ENCODE results near the gene ROM1. TPM values are rescaled to one million over a fixed set of nuclear protein-coding genes. Genes with fewer than 3 reads are reported as not detected.

ROM1 gene
- total RNA-seq, 1 experiment from 2014 or later, result 5.8 TPM

DNA sequence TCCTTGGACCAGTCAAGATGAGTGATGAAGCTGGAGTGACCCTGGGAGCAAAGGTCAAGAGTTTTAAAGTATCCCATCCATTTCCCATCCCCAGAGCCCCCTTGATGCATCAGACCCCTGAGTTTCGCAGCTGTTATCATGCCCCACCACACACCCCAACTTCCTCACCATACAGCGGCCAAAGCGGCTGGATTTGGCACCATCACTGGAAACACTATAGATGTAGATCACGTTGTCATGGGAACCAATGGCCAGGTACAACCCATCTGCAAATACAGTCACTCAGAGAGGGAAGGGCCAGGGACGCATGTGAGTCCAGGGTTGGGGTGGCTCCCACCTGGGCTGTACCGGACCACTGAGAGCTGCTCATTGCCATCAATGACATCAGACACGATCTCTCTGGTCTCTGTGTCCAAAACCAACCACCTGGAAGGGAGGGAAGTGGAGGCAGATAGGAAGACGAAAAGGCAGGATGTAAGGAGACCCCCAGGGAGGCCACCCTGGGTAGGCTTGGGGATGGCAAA lies 9.2 kb upstream of the ROM1 start:
- BruUV-seq (replicated peaks), result no TSS peak
- H3K27me3 ChIP-seq (ENCODE audit: low read length), result no peaks in the 10 kb centered on the region
- peaks cover 21% of the 10 kb centered on the region for H3K4me1 ChIP-seq (ENCODE audit: insufficient read depth, low read length)
- no peak overlapping the region for H3K4me2 ChIP-seq (ENCODE audit: low read length)
- no peaks in the 10 kb centered on the region for H4K20me1 ChIP-seq (ENCODE audit: low read length)
- no peaks in the 10 kb centered on the region for H3F3A ChIP-seq (ENCODE audit: low read length, unreplicated experiment)
- CTCF ChIA-PET, result no interaction called here
- H2AFZ ChIP-seq (ENCODE audit: low read length), result no peak overlapping the region
- TF ChIP-seq, protein P1, sequence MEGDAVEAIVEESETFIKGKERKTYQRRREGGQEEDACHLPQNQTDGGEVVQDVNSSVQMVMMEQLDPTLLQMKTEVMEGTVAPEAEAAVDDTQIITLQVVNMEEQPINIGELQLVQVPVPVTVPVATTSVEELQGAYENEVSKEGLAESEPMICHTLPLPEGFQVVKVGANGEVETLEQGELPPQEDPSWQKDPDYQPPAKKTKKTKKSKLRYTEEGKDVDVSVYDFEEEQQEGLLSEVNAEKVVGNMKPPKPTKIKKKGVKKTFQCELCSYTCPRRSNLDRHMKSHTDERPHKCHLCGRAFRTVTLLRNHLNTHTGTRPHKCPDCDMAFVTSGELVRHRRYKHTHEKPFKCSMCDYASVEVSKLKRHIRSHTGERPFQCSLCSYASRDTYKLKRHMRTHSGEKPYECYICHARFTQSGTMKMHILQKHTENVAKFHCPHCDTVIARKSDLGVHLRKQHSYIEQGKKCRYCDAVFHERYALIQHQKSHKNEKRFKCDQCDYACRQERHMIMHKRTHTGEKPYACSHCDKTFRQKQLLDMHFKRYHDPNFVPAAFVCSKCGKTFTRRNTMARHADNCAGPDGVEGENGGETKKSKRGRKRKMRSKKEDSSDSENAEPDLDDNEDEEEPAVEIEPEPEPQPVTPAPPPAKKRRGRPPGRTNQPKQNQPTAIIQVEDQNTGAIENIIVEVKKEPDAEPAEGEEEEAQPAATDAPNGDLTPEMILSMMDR (conservative IDR thresholded peaks at IDR 0.05; ENCODE audit: low read depth, low read length), result no peak
- no peak for TF ChIP-seq EZH2phosphoT487 (IDR thresholded peaks at IDR 0.05; ENCODE audit: borderline replicate concordance, low read length)
- TF ChIP-seq EZH2 (IDR thresholded peaks at IDR 0.05; ENCODE audit: low read length, unreplicated experiment), result no peak
- no peak overlapping the region for H3K27ac ChIP-seq (ENCODE audit: low read length)
- no peak overlapping the region for H3K4me3 ChIP-seq (ENCODE audit: low read length)
- DNase-seq, result no peak
- H3K9me3 ChIP-seq (ENCODE audit: low read length), result no peaks in the 10 kb centered on the region
- ATAC-seq, result no peak
- POLR2A ChIA-PET (ENCODE audit: unreplicated experiment), result no interaction called here
- peaks cover 6% of the 10 kb centered on the region; the same call in 1 of the 2 replicates for H3K36me3 ChIP-seq (ENCODE audit: low read depth, low read length)
- intact Hi-C loops (cut with micrococcal nuclease), result loop anchor here (5.0 kb wide), 1 partner anchor 68 kb away; the partner anchor contains the start of genes LBHD1 and UQCC3
- H3K79me2 ChIP-seq (ENCODE audit: low read length), result peaks cover 28% of the 10 kb centered on the region
- H3K9ac ChIP-seq (ENCODE audit: low read length), result no peak overlapping the region
- H3K9me2 ChIP-seq (replicated peaks; ENCODE audit: low read length), result no peaks in the 10 kb centered on the region

DNA sequence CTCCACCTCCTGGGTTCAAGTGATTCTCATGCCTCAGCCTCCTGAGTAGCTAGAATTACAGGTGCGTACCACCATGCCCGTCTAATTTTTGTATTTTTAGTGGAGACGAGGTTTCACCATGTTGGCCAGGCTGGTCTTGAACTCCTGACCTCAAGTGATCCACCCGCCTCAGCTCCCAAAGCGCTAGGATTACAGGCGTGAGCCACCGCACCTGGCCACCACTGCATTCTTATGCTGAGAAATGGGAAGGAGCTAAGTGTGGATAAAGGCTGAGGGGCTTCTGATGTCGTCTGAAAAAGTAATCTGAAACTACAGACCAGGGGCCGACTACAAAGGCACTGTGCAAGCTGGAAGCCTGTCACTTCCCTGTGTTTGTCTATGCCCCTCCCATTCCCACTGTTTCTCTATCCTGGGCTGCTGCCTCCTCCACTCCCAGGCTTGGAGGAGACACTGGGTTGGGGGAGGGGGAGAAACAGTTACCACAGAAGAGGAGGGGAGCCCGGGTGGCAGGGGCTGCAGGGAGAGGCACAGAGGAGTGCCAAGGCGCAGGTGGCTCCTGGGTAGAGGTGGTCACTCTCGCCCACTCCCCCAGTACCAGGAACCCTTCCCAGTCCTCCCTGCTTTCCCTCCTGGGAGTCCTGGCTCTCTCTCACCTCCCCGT lies 8.5 kb upstream of the ROM1 start:
- Histone ChIP-seq H3K9me2 (replicated peaks; ENCODE audit: low read length) (no peaks in the 10 kb centered on the region), H3K27ac (ENCODE audit: low read length) (no peak overlapping the region), H3K4me3 (ENCODE audit: low read length) (no peak overlapping the region), H3K4me2 (ENCODE audit: low read length) (no peak overlapping the region), H3F3A (ENCODE audit: low read length, unreplicated experiment) (no peaks in the 10 kb centered on the region), H4K20me1 (ENCODE audit: low read length) (no peaks in the 10 kb centered on the region), H2AFZ (ENCODE audit: low read length) (no peak overlapping the region), H3K9ac (ENCODE audit: low read length) (no peak overlapping the region), H3K36me3 (ENCODE audit: low read depth, low read length) (peaks cover 5% of the 10 kb centered on the region; the same call in 1 of the 2 replicates), H3K79me2 (ENCODE audit: low read length) (peaks cover 20% of the 10 kb centered on the region), H3K4me1 (ENCODE audit: insufficient read depth, low read length) (peaks cover 15% of the 10 kb centered on the region), H3K27me3 (ENCODE audit: low read length) (no peaks in the 10 kb centered on the region), H3K9me3 (ENCODE audit: low read length) (no peaks in the 10 kb centered on the region)
- TF ChIP-seq, protein P1 (conservative IDR thresholded peaks at IDR 0.05; ENCODE audit: low read depth, low read length), result no peak
- no peak for TF ChIP-seq EZH2 (IDR thresholded peaks at IDR 0.05; ENCODE audit: low read length, unreplicated experiment)
- ATAC-seq (no peak), DNase-seq (no peak)
- BruUV-seq (replicated peaks), result no TSS peak
- ChIA-PET CTCF (no interaction called here), POLR2A (ENCODE audit: unreplicated experiment) (no interaction called here)
- intact Hi-C loops (cut with micrococcal nuclease), result loop anchor here (5.0 kb wide), 1 partner anchor 68 kb away; the partner anchor contains the start of genes LBHD1 and UQCC3

- Histone ChIP-seq H3K27me3 (ENCODE audit: low read length) (no peaks in the 10 kb centered on the region), H3K9me3 (ENCODE audit: low read length) (no peaks in the 10 kb centered on the region), H3K4me2 (ENCODE audit: low read length) (no peak overlapping the region), H3K4me1 (ENCODE audit: insufficient read depth, low read length) (peaks cover 8% of the 10 kb centered on the region; the same call in 1 of the 2 replicates), H3K36me3 (ENCODE audit: low read depth, low read length) (no peaks in the 10 kb centered on the region), H4K20me1 (ENCODE audit: low read length) (no peaks in the 10 kb centered on the region), H3K9ac (ENCODE audit: low read length) (no peak overlapping the region), H3K4me3 (ENCODE audit: low read length) (no peak overlapping the region), H3K9me2 (replicated peaks; ENCODE audit: low read length) (no peaks in the 10 kb centered on the region), H3K79me2 (ENCODE audit: low read length) (peaks cover 11% of the 10 kb centered on the region), H2AFZ (ENCODE audit: low read length) (no peak overlapping the region), H3K27ac (ENCODE audit: low read length) (no peak overlapping the region), H3F3A (ENCODE audit: low read length, unreplicated experiment) (no peaks in the 10 kb centered on the region)
- ChIA-PET CTCF (interaction anchor here (0.8 kb wide), 1 partner anchor 11 kb away, joined by 3 read pairs; no protein-coding TSS in a partner anchor), POLR2A (ENCODE audit: unreplicated experiment) (no interaction called here)
- no peak for ATAC-seq
- no peak for DNase-seq
- no TSS peak for BruUV-seq (replicated peaks)
- TF ChIP-seq, protein P1 (conservative IDR thresholded peaks at IDR 0.05; ENCODE audit: low read depth, low read length), result no peak
- TF ChIP-seq EZH2 (IDR thresholded peaks at IDR 0.05; ENCODE audit: low read length, unreplicated experiment) (no peak), EZH2phosphoT487 (IDR thresholded peaks at IDR 0.05; ENCODE audit: borderline replicate concordance, low read length) (no peak)
- intact Hi-C loops (cut with micrococcal nuclease), result no loop called here
These were observed 7.6 kb upstream of the ROM1 start for GRCh38 chr11:62605467-62605866.
